MM.1S (cell line): ENCODE measurements around the gene SWT1.
"Not testable (repeated sequence)": the region's sequence is repeated elsewhere in the genome, so short reads cannot be mapped to it uniquely, and the experiment has no call there.

Source experiments
- DNase-seq: peaks from one replicate; pipeline ENCODE4 v3.0.0-alpha.2; 2015
- H2AFZ ChIP-seq: fragments of 300-600 bp; sonication (generic); 2 replicates; pipeline ENCODE4 v1.6.0; 2016; ENCODE audit warnings: antibody characterized with exemption, low read length
- H3F3A ChIP-seq: fragments of 300-600 bp; sonication (generic); 2 replicates; pipeline ENCODE4 v1.6.1; 2016; ENCODE audit warnings: mild to moderate bottlenecking, antibody characterized with exemption, low read length, moderate library complexity, mixed read lengths; ENCODE audit not compliant: insufficient read depth
- H3K27ac ChIP-seq: fragments of 300-600 bp; sonication (generic); 2 replicates; pipeline ENCODE4 v1.5.1; 2016; ENCODE audit warnings: mild to moderate bottlenecking, low read length
- H3K27me3 ChIP-seq: fragments of 300-600 bp; sonication (generic); replicated peaks from 2 replicates; pipeline ENCODE4 v1.6.0; 2016; ENCODE audit warnings: low read length; ENCODE audit not compliant: insufficient read depth
- H3K36me3 ChIP-seq: fragments of 300-600 bp; sonication (generic); replicated peaks from 2 replicates; pipeline ENCODE4 v1.6.1; 2016; ENCODE audit warnings: mild to moderate bottlenecking, low read length, mixed read lengths; ENCODE audit not compliant: insufficient read depth
- H3K4me1 ChIP-seq: fragments of 300-600 bp; sonication (generic); 2 replicates; pipeline ENCODE4 v1.6.1; 2016; ENCODE audit warnings: low read length, mixed read lengths
- H3K4me2 ChIP-seq: fragments of 300-600 bp; sonication (generic); 2 replicates; pipeline ENCODE4 v1.6.0; 2016; ENCODE audit warnings: low read depth, low read length
- H3K4me3 ChIP-seq: fragments of 300-600 bp; sonication (generic); 2 replicates; pipeline ENCODE4 v1.5.1; 2016; ENCODE audit warnings: low read length, mixed read lengths
- H3K79me2 ChIP-seq: fragments of 300-600 bp; sonication (generic); 2 replicates; pipeline ENCODE4 v1.6.1; 2016; ENCODE audit warnings: mixed run types, low read length, mixed read lengths
- H3K9ac ChIP-seq: fragments of 300-600 bp; sonication (generic); 2 replicates; pipeline ENCODE4 v1.6.1; 2016; ENCODE audit warnings: low read length, mixed read lengths
- H3K9me2 ChIP-seq: fragments of 300-600 bp; sonication (generic); replicated peaks from 2 replicates; pipeline ENCODE4 v1.6.1; 2016; ENCODE audit warnings: mild to moderate bottlenecking, low read length, mixed read lengths; ENCODE audit not compliant: insufficient read depth
- H3K9me3 ChIP-seq: fragments of 300-600 bp; sonication (generic); replicated peaks from 2 replicates; pipeline ENCODE4 v1.6.1; 2016; ENCODE audit warnings: mild to moderate bottlenecking, low read length, mixed read lengths; ENCODE audit not compliant: insufficient read depth
- H4K20me1 ChIP-seq: fragments of 300-600 bp; sonication (generic); 2 replicates; pipeline ENCODE4 v1.6.1; 2016; ENCODE audit warnings: mild to moderate bottlenecking, low read length, moderate library complexity, mixed read lengths; ENCODE audit not compliant: insufficient read depth
- CTCF ChIP-seq: fragments of 300-600 bp; sonication (generic); IDR thresholded peaks from 2 replicates; pipeline ENCODE4 v1.5.1; 2016; ENCODE audit warnings: antibody characterized with exemption, low read length, mixed read lengths
- EZH2 ChIP-seq: fragments of 300-600 bp; sonication (generic); optimal IDR thresholded peaks from 2 replicates; pipeline ENCODE3; 2017; ENCODE audit warnings: low read depth, mild to moderate bottlenecking, antibody characterized with exemption, low read length, mixed read lengths
- EZH2phosphoT487 ChIP-seq: fragments of 300-600 bp; sonication (generic); IDR thresholded peaks from 2 replicates; pipeline ENCODE4 v1.6.1; 2018; ENCODE audit warnings: antibody characterized with exemption, low read length

The SWT1 gene

GRCh38 chr1:185200889-185201288, 43.9 kb downstream of the SWT1 start:
- H3K9me2 ChIP-seq: no peaks in the 10 kb centered on the region
- H3K27ac ChIP-seq: no peak overlapping the region
- H3K4me3 ChIP-seq: no peak overlapping the region
- no peaks in the 10 kb centered on the region for H3K79me2 ChIP-seq
- no peak overlapping the region for H3K4me2 ChIP-seq
- TF ChIP-seq EZH2: no peak
- H3F3A ChIP-seq: no peaks in the 10 kb centered on the region
- H3K9ac ChIP-seq: no peak overlapping the region
- no peaks in the 10 kb centered on the region for H3K4me1 ChIP-seq
- H3K36me3 ChIP-seq: no peaks in the 10 kb centered on the region; the same call in 1 of the 2 replicates
- no peak for DNase-seq
- H3K9me3 ChIP-seq: no peaks in the 10 kb centered on the region
- H3K27me3 ChIP-seq: no peaks in the 10 kb centered on the region
- H2AFZ ChIP-seq: no peak overlapping the region
- no peaks in the 10 kb centered on the region for H4K20me1 ChIP-seq

GRCh38 chr1:185207170-185207569, 50.2 kb downstream of the SWT1 start:
- Histone ChIP-seq H3K36me3 (no peaks in the 10 kb centered on the region; the same call in 1 of the 2 replicates), H3K9ac (no peak overlapping the region), H4K20me1 (no peaks in the 10 kb centered on the region)

DNA sequence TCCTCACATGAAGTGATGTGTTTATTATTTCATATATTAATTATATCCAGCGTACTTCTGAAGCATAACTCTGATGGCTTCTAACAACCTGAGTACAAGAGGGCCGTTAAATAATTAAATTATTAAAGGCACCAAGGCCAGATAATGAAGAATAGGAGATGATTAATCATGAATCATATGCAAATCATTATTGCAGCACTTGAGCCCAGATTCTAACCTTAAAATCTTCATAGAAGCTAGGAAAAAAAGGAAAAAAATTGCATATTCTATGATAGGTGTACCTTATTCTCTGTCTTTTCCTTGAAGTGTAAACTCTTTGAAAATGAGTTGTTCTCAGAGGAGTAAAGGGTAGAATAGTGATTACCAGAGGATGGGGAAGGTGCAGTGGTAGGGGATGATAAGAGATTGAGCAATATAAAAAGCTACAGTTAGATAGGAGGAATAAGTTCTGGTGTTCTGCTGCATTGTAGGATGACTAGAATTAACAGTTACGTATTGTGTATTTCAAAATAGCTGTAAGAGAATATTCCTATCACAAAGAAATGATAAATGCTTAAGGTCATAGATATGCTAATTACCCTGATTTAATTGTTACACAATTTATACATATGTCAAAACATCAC, 51.1 kb downstream of the SWT1 start:
- Histone ChIP-seq H3K4me2 (no peak overlapping the region), H3K9me2 (no peaks in the 10 kb centered on the region), H2AFZ (no peak overlapping the region), H3K27me3 (no peaks in the 10 kb centered on the region), H3K36me3 (no peaks in the 10 kb centered on the region), H3K9ac (no peak overlapping the region), H3K4me1 (no peaks in the 10 kb centered on the region), H3F3A (no peaks in the 10 kb centered on the region), H4K20me1 (no peaks in the 10 kb centered on the region), H3K27ac (no peak overlapping the region), H3K4me3 (no peak overlapping the region), H3K9me3 (no peaks in the 10 kb centered on the region), H3K79me2 (no peaks in the 10 kb centered on the region)
- no peak for DNase-seq
- TF ChIP-seq EZH2phosphoT487 (no peak), CTCF (no peak), EZH2 (no peak)

More at GRCh38 chr1:185207170-185207569, 50.2 kb downstream of the SWT1 start:
- no peaks in the 10 kb centered on the region for H3K79me2 ChIP-seq
- H3K4me1 ChIP-seq: no peaks in the 10 kb centered on the region
- H2AFZ ChIP-seq: no peak overlapping the region
- H3K4me3 ChIP-seq: no peak overlapping the region
- no peak overlapping the region for H3K27ac ChIP-seq
- no peaks in the 10 kb centered on the region for H3F3A ChIP-seq
- H3K4me2 ChIP-seq: no peak overlapping the region
- no peaks in the 10 kb centered on the region for H3K27me3 ChIP-seq
- DNase-seq: no peak
- no peaks in the 10 kb centered on the region for H3K9me2 ChIP-seq
- no peaks in the 10 kb centered on the region for H3K9me3 ChIP-seq
- TF ChIP-seq EZH2 (no peak), EZH2phosphoT487 (no peak), CTCF (no peak)

GRCh38 chr1:185208626-185209180, 51.7 kb downstream of the SWT1 start:
- Histone ChIP-seq H3K79me2 (no peaks in the 10 kb centered on the region), H4K20me1 (no peaks in the 10 kb centered on the region), H3K36me3 (no peaks in the 10 kb centered on the region), H2AFZ (no peak overlapping the region), H3K9ac (no peak overlapping the region), H3K27ac (no peak overlapping the region), H3K4me3 (no peak overlapping the region), H3K9me2 (no peaks in the 10 kb centered on the region), H3K9me3 (no peaks in the 10 kb centered on the region), H3F3A (no peaks in the 10 kb centered on the region), H3K4me2 (no peak overlapping the region), H3K4me1 (no peaks in the 10 kb centered on the region), H3K27me3 (no peaks in the 10 kb centered on the region)
- no peak for DNase-seq
- TF ChIP-seq EZH2phosphoT487 (no peak), CTCF (no peak), EZH2 (no peak)

- H3K79me2 ChIP-seq, H2AFZ ChIP-seq, H3K9me3 ChIP-seq, H3K4me3 ChIP-seq, H3K4me2 ChIP-seq, H3K27ac ChIP-seq, H3K9me2 ChIP-seq, H4K20me1 ChIP-seq, H3K4me1 ChIP-seq, H3K9ac ChIP-seq, H3K27me3 ChIP-seq, H3F3A ChIP-seq, DNase-seq, H3K36me3 ChIP-seq: not testable (repeated sequence)
Measured at GRCh38 chr1:185209357-185209756, 52.4 kb downstream of the SWT1 start.
